Mononuclear cell (primary cell): Measurements from ENCODE around the gene RFX2. TPM values are rescaled to one million over a fixed set of nuclear protein-coding genes. Genes with fewer than 3 reads are reported as not detected.
"Not testable (repeated sequence)": the region's sequence is repeated elsewhere in the genome, so short reads cannot be mapped to it uniquely, and the experiment has no call there.

ENCODE experiments used
- H3K27me3 ChIP-seq: 2 replicates; pipeline ENCODE4 v1.6.0; 2011; ENCODE audit warnings: low read length, control low read depth; ENCODE audit not compliant: insufficient read depth
- H3K4me1 ChIP-seq: 2 replicates; pipeline ENCODE4 v1.5.1; 2011; ENCODE audit warnings: mild to moderate bottlenecking, low read length, control low read depth; ENCODE audit not compliant: insufficient read depth
- H3K4me3 ChIP-seq: 2 replicates; pipeline ENCODE4 v1.5.1; 2011; ENCODE audit warnings: mild to moderate bottlenecking, low read length, moderate library complexity
- H3K9me3 ChIP-seq: 2 replicates; pipeline ENCODE4 v1.5.1; 2011; ENCODE audit warnings: low read depth, mild to moderate bottlenecking, control low read depth, low read length
- total RNA-seq: library from RNA; depleted of rRNA; stranded (reverse); fragments of >200 nt; gene quantifications from one replicate; pipeline ENCODE4 v1.2.3, GENCODE V29; 2012

RFX2 gene
- total RNA-seq, 1 donor, result 11.3 TPM

GRCh38 chr19:6012426-6013170 is 97.7 kb downstream of the RFX2 start:
- Histone ChIP-seq H3K27me3 (no peaks in the 10 kb centered on the region), H3K4me3 (no peak overlapping the region), H3K4me1 (no peaks in the 10 kb centered on the region), H3K9me3 (no peaks in the 10 kb centered on the region)

DNA sequence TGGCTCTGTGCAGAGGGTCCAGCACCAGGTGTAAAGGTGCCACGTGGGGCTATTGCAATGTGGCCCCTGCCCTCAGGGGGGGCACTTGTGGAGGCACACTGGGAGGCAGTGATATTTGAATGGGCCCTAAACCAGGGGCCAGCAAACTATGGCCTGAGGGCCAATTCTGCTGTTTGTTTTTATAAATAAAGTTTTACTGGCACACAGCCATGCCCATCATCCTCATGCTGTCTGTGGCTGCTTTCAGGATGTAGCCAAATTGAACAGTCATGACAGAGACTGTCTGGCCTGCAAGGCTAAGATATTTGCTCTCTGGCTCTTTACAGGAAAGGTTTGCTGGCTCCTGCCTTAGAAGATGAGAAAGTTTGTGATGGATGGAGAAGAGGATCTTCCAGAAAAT is 98.5 kb downstream of the RFX2 start:
- Histone ChIP-seq H3K27me3 (no peaks in the 10 kb centered on the region), H3K4me1 (no peaks in the 10 kb centered on the region), H3K4me3 (no peak overlapping the region), H3K9me3 (no peaks in the 10 kb centered on the region)

GRCh38 chr19:6011206-6011605 is 99.1 kb downstream of the RFX2 start:
- Histone ChIP-seq H3K27me3 (no peaks in the 10 kb centered on the region), H3K4me1 (no peaks in the 10 kb centered on the region), H3K9me3 (no peaks in the 10 kb centered on the region), H3K4me3 (no peak overlapping the region)

DNA sequence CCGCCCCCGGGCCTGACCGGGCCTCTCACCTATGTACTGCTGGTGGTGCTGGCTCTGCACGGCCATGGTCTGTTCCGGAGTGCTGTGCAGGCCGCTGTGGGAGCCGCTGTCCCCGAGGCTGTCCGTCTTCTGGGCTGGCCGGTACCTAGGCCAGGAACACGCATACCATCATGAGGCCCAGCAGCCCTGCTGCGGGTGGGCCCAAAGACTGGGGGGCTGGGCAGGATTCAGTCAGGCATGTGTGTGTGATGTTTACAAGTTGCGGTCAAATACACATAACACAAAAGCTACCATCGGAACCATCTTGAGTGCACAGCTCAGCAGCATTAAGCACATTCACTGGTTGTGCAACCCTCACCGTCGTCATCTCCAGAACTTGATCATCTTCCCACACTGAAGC is 100.2 kb downstream of the RFX2 start:
- Histone ChIP-seq H3K4me3 (no peak overlapping the region), H3K4me1 (no peaks in the 10 kb centered on the region), H3K27me3 (no peaks in the 10 kb centered on the region), H3K9me3 (no peaks in the 10 kb centered on the region)

DNA sequence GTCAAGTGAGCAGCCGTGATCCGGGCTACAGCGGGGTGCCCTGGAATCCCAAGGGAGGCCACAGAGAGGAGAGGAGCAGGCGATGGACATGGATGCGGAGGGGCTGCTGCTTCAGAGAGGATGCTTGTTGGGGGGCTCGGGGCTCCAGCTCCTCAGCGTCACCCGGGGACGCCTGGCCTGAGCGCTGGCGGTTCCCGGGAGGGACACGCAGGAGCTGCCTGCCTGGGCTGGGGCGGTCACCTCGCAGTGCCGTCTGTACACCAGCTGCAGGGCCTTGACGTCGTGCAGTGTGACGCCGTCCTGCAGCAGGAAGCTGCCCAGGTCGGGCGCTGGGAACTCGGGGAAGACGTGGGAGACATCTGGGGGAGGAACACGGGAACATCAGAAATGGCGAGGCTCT is 102.4 kb downstream of the RFX2 start:
- no peaks in the 10 kb centered on the region for H3K27me3 ChIP-seq
- no peak overlapping the region for H3K4me3 ChIP-seq
- H3K4me1 ChIP-seq, result no peaks in the 10 kb centered on the region

GRCh38 chr19:6006896-6007295 is 103.4 kb downstream of the RFX2 start:
- no peak overlapping the region for H3K4me3 ChIP-seq
- no peaks in the 10 kb centered on the region for H3K9me3 ChIP-seq
- no peaks in the 10 kb centered on the region for H3K4me1 ChIP-seq
- no peaks in the 10 kb centered on the region for H3K27me3 ChIP-seq

More for the DNA sequence above, 102.4 kb downstream of the RFX2 start:
- no peaks in the 10 kb centered on the region for H3K9me3 ChIP-seq

DNA sequence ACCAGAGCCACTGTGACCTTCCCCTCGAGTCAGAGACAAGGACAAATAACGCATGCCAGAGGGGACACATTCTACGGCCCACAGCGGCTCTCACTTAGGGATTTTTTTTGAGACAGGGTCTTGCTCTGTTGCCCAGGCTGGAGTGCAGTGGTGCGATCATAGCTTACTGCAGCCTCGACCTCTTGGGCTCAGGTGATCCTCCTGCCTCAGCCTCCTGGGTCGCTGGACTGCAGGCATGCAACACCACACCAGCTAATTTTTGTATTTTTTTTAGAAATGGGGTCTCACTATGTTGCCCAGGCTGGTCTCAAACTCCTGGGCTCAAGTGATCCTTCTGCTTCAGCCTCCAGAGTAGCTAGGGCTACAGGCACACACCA is 104.2 kb downstream of the RFX2 start:
- H3K4me3 ChIP-seq, H3K4me1 ChIP-seq, H3K27me3 ChIP-seq, H3K9me3 ChIP-seq: not testable (repeated sequence)

DNA sequence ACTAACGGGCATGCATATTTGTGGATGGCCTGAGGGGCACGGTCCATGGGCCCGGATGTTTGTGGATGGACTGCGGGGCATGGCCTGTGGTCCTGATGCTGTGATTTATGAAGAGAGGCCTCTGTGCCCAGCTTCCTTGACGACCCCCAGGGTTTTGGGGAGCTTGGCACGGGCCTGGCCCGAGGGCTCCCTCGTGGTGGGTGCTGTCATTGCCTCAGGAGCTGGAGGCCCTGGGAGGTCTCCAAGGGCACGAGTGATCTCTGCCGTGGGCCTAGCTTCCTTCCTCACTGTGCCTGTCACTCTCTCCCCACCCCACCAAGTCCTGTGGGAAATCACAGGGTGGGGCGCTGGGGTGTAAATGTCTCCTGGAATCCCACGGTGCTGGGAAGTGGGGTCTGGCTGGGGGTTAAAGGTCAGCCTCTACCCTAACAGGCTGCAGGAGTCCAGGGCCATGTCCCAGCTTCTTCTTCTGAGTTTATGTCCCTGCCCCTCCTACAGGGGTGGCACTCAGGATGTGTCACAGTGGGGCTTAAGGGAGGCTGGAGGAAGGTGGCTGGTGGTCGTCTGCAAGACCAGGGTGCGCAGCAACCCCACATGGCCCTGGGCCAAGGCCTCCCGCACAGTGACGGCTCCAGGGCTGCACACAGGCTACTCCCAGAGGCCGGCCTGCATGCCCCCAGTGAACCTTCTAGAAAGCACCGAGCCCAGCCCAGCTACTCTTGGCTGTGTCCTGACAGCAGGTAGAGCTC is 104.8 kb downstream of the RFX2 start:
- Histone ChIP-seq H3K27me3 (no peaks in the 10 kb centered on the region), H3K4me1 (no peaks in the 10 kb centered on the region), H3K9me3 (no peaks in the 10 kb centered on the region), H3K4me3 (no peak overlapping the region)

GRCh38 chr19:6003976-6004375 is 106.3 kb downstream of the RFX2 start:
- Histone ChIP-seq H3K27me3 (no peaks in the 10 kb centered on the region), H3K4me1 (no peaks in the 10 kb centered on the region), H3K4me3 (no peak overlapping the region), H3K9me3 (no peaks in the 10 kb centered on the region)

- Histone ChIP-seq H3K9me3 (no peaks in the 10 kb centered on the region), H3K27me3 (no peaks in the 10 kb centered on the region), H3K4me1 (no peaks in the 10 kb centered on the region), H3K4me3 (no peak overlapping the region)
Observed at GRCh38 chr19:6002591-6002990, 107.7 kb downstream of the RFX2 start.

DNA sequence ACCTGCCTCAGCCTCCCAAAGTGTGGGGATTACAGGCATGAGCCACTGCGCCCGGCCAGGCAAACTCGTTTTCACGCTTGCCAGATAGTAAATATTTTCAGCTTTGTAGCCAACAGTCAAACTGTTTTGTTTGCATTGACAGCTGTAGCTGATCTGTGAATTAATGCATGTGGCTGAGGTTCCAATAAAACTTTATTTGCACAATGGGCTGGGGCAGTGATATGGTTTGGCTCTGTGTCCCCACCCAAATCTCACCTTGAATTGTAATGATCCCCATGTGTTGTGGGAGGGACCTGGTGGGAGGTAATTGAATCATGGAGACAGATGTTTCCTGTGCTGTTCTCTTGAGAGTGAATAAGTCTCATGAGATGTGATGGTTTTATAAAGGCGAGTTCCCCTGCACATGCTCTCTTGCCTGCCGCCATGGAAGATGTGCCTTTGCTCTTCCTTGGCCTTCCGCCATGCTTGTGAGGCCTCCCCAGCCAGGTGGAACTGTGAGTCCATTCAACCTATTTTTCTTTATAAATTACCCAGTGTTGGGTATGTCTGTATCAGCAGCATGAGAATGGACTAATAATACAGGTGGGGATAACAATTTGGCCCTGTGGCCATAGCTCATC is 110.0 kb downstream of the RFX2 start:
- Histone ChIP-seq H3K4me1 (no peaks in the 10 kb centered on the region), H3K27me3 (no peaks in the 10 kb centered on the region), H3K4me3 (no peak overlapping the region), H3K9me3 (no peaks in the 10 kb centered on the region)

DNA sequence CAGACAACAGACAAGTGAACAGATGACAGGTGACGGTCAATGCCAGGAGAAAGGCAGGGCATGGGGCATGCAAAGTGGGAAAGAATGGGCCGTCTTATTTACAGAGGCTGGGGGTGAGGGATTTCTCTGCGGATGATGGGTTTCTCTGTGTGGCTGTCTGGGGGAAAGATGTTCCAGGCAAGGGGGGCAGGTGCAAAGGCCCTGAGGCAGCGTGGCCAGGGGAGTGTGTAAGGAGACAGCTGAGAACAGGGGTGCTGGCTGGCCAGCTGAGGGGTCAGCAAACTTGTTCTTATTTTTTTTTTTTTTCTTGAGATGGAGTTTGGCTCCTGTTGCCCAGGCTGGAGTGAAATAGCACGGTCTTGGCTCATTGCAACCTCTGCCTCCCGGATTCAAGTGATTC is 110.6 kb downstream of the RFX2 start:
- H3K4me3 ChIP-seq, result no peak overlapping the region
- no peaks in the 10 kb centered on the region for H3K9me3 ChIP-seq
- H3K27me3 ChIP-seq, result no peaks in the 10 kb centered on the region
- no peaks in the 10 kb centered on the region for H3K4me1 ChIP-seq

DNA sequence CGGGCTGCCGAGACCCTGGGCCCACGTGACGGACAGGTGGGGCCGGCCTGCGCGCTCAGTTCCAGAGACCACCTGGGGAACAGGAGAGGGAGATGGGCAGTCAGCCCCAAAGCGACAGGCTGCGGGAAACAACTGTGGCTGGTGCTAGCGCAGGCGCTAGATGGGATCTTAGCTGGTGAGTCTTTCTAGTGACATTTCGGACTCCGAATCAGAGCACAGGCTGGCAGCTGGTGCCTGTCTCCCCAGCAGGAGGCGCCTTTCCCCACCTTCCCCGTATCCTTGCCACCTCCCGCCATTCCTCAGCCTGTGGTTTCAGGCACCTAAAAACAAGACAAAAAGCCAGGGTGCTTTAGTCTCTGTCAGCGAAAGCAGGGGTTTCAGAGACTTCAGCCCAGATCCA is 112.9 kb downstream of the RFX2 start:
- H3K27me3 ChIP-seq, result no peaks in the 10 kb centered on the region
- H3K4me3 ChIP-seq, result no peak overlapping the region
- no peaks in the 10 kb centered on the region for H3K9me3 ChIP-seq
- H3K4me1 ChIP-seq, result no peaks in the 10 kb centered on the region

DNA sequence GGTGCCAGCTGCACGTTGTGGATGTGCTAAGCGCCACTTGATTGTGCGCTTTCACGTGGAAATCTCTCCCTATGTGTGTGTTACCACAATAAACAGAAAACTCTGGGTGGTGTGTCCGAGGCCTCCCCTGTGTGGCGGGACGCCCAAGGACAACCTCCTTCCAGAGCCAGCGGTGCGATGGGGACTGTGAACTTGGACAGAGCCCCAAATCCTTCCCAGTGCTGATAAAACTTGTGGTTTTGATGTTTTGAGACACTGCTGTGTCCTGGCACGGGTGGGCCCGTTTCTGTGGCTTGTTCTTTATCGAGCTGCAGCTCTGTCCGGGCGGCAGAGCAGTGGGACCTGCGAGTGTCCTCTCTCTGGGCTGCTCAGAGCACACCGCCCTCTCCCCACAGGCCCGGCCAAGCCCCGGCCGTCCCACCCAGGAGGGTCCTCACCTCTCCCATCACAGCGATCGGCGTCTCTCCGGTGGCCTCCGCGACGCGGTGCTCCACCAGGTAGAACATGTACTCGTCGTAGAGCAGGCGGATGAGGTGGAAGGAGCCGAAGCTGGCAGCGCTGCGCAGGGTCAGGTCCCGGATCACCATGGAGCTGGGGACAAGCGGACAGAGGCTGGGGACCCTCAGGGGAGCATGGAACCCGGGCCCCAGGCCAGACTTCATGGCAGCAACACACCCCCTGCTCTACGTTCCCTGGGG is 113.5 kb downstream of the RFX2 start:
- H3K4me1 ChIP-seq, result no peaks in the 10 kb centered on the region
- H3K27me3 ChIP-seq, result no peaks in the 10 kb centered on the region
- no peak overlapping the region for H3K4me3 ChIP-seq
- H3K9me3 ChIP-seq, result no peaks in the 10 kb centered on the region

GRCh38 chr19:5996102-5996501 is 114.2 kb downstream of the RFX2 start:
- Histone ChIP-seq H3K27me3 (no peaks in the 10 kb centered on the region), H3K4me3 (no peak overlapping the region), H3K4me1 (no peaks in the 10 kb centered on the region), H3K9me3 (no peaks in the 10 kb centered on the region)
